ENCODE data around the gene HPS5. TPM values are rescaled to one million over a fixed set of nuclear protein-coding genes. Genes with fewer than 3 reads are reported as not detected.
"Not testable (repeated sequence)": the region's sequence is repeated elsewhere in the genome, so short reads cannot be mapped to it uniquely, and the experiment has no call there.

Gene HPS5
- total RNA-seq, 1 experiment from 2014 or later: 240 TPM

DNA sequence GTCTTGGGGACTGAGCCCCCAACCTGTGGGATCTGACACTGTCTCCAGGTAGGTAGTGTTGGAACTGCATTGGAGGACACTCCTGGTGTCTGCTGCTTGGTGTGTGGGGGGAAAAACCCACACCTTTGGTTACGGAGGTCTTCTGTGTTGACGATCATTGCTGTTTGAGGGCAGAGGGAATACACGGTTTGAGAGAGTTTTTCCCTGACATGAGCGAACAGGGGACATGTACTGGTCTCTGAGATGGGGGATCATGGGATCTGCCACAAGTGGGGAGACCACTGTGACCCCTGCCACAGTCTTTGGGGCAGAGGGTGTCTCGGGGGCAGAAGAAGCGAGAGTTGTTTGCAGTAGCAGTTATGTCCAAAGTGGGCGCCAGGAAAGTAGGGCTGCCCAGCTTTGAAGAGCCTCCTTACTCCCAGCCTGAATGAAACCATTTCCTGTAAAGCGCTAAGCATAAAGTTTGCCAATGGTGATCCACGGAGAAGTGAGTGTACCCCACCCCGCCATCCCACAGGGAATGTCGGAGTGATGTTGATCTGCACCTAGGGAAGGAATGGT, 68.1 kb downstream of the HPS5 start:
- DNase-seq (ENCODE audit: low read depth, low spot score): no peak
- in situ Hi-C loops (cut with HindIII; ENCODE audit: low pct_unique_long_range_greater_than_20kb, low sequenced_read_pairs): no loop called here

DNA sequence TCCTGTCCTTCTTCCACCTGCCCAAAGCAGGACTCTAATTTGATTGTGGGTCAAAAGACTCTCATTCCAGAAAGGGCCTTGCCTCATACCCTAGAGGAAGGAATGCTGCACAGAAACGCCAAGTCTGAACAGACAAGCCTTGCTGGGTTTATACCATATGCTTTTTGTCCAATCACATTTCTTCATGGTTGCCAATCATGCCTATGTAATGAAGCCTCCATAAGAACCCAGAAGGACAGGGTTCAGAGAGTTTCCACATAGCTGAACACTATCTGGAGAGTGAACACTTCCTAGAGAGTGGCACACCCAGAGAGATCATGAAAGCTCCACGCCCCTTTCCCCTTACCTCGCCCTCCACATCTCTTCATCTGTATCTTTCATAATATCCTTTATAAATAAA, 68.7 kb downstream of the HPS5 start:
- in situ Hi-C loops (cut with HindIII; ENCODE audit: low pct_unique_long_range_greater_than_20kb, low sequenced_read_pairs): no loop called here

DNA sequence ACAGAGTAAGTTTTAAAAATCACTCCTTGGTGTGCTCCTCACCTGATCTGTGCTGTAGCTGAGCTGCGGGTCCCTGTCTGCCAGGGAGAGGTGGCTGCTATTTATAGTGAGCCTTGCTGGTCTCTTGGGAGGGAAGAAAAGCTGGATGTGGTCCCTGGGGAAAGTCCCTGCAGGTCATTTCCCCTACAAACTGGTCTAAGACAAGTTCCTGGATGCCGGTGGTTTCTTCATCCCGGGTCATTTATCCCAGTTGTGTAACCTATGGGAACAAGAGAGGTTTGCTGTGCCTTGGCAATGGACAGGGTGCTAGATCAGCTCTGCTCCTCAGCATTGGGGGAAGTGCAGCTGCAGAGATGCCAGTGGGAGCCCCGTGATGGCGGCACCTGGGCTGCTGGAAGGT, 73.4 kb downstream of the HPS5 start, which contains the start of gene SAA2:
Gene SAA2 (minus strand): TSS at position 108 of the 400 bp plus-strand sequence. CDS start 657 bp downstream, outside the sequence.
- DNase-seq (ENCODE audit: low read depth, low spot score): no peak
- in situ Hi-C loops (cut with HindIII; ENCODE audit: low pct_unique_long_range_greater_than_20kb, low sequenced_read_pairs): no loop called here

More for the DNA sequence above, 68.7 kb downstream of the HPS5 start:
- no peak for DNase-seq (ENCODE audit: low read depth, low spot score)

DNA sequence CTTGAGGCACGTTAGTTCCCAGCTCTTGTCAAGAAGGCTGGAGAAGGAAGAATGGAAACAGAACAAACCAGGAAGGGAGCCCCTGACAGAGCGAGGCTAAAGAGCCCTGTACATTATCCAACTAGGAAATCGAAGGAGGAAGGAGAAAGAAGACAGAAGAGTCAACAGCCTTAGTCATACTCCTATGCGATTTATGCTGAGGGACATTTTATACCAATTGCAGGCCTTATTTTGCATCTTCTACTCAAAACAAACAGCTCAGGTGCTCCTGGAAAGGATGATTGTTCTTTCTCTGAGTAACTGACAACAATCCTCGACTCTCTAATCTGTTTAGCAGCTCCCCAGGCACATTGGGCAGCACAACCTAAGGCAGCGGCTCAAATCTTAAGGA, 74.8 kb downstream of the HPS5 start:
- DNase-seq (ENCODE audit: low read depth, low spot score); in situ Hi-C loops (cut with HindIII; ENCODE audit: low pct_unique_long_range_greater_than_20kb, low sequenced_read_pairs): not testable (repeated sequence)

DNA sequence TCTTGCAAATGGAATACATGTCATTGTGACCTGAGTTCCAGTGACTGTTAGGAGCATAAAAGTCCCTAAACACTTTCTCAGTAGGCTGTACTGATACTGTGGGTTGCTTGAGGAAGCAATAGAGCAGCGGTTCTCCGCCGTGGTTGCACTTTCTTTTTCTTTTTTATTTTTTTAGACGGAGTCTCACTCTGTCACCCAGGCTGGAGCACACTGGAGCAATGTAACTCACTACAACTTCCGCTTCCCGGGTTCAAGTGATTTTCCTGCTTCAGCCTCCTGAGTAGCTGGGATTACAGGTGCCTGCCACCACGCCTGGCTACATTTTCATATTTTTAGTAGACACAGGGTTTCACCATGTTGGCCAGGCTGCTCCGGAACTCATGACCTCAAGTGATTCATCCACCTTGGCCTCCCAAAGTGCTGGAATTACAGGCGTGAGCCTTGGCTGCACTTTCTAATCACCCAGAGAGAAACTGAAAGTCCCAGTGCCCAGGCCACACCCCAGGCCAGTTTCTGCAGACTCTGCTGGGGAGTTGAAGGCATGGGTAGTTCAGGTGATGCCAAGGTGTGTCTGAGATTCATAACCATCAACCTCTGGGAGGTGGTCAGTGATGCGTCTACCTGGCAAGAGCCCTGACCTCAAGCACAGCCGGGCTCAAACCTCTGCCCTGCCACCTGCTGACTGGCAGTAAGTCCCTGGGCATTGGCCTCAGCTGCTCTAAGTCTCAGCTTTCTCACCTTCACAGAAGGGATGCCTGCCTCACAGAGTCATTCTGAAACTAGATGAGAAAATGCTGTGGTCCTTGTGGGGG, 75.4 kb downstream of the HPS5 start:
- in situ Hi-C loops (cut with HindIII; ENCODE audit: low pct_unique_long_range_greater_than_20kb, low sequenced_read_pairs); DNase-seq (ENCODE audit: low read depth, low spot score): not testable (repeated sequence)

DNA sequence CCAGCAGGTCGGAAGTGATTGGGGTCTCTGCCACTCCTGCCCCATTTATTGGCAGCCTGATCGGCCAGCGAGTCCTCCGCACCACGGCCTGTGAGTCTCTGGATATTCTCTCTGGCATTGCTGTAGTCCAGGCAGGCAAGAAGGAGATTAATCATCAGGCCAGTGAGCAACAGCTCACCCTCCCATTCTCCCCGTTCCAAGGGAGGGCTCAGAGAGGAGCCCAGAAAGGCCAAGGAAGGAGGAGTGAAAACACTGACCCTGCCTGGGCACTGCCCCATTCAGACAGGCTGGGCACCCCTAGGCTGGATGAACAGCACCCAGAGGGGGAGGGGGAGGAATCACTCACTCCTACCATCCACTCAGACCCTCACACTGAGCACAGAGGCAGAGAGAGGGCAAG, 76.5 kb downstream of the HPS5 start:
- in situ Hi-C loops (cut with HindIII; ENCODE audit: low pct_unique_long_range_greater_than_20kb, low sequenced_read_pairs): no loop called here

DNA sequence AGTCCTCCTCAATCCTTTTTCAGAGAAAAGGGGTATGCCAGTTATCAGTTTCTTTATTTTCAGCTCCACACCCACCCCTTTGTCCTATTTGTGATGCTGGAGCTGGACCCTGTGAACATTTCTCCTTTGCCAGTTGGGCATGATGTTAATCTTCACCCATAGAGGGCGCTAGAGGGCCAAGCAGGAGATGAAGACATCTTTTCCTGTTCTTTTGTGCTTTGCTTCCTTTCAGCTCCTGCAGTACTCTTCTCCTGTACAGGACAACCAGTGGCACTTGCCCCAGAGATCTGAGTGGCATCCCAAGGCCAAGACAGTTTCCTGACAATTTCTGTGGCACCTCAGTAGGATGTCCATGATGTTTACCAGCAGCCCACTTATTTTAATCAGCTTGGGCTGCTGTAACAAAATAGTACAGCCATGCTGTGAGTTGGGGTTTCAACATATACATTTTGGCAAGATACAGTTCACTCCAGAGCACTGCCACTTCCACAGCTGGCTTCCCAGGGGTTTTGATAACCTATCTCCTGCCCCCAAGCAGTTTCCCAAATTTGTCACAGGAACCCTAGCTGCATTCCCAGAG, 78.1 kb downstream of the HPS5 start:
- peak; percentile 84 for DNase-seq (ENCODE audit: low read depth, low spot score)
- in situ Hi-C loops (cut with HindIII; ENCODE audit: low pct_unique_long_range_greater_than_20kb, low sequenced_read_pairs): no loop called here

More for the DNA sequence above, 76.5 kb downstream of the HPS5 start:
- DNase-seq (ENCODE audit: low read depth, low spot score): no peak

DNA sequence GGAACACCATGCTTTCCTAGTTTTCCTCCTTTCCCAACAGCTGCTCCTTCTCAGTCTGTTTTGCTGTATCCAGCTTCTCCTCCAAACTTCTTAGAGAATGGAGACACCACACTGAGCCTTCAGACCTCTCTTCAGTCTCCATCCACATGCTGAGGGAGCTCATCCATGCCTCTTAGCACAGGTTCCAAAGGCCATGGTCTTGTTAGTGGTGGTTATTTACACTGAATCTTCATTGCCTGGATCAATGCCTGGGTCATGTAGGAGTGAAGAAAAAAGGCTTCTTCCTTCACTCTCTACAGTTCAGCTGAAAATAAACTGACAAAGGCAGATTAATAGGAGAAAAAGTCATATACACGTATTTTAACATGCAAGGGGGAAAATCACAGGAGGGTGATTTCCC, 82.3 kb downstream of the HPS5 start:
- in situ Hi-C loops (cut with HindIII; ENCODE audit: low pct_unique_long_range_greater_than_20kb, low sequenced_read_pairs): no loop called here
- DNase-seq (ENCODE audit: low read depth, low spot score): no peak

DNA sequence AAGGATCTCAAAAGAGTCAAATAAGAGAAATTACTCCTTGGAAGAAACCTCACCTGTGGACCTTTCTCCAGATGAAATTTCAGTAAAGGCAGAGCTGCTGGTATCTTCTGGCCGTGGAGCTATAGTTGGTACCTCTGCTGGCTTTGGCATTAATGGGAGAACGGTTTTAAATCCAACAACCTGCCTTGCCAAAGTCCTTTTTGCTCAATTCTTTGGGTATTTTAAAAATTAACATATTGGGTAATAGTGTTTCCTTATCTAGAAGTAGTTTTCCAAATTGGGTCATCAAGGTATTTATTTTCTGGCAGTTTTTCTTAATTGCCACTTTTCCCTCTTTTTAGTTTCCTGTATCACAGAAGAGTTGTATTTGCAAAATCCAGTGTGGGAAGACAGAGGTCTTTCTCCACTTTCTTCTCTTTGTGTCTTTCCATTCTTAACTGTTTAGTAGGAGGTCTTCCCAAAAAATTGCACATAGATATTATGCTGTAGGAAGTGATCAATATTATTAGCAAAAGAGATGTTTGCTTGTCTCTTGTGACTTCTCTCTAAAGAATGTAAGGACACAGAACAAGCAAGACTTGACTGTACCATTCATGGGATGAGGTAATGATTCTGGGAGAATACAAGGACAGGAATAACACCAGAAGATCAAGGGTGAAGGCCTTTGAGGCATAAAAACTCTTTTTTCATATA, 85.1 kb downstream of the HPS5 start, which contains the start of gene SAA4:
Gene SAA4 (minus strand): TSS at position 139 of the 693 bp plus-strand sequence. CDS start 876 bp downstream, outside the sequence.
- DNase-seq (ENCODE audit: low read depth, low spot score): no peak
- in situ Hi-C loops (cut with HindIII; ENCODE audit: low pct_unique_long_range_greater_than_20kb, low sequenced_read_pairs): no loop called here

DNA sequence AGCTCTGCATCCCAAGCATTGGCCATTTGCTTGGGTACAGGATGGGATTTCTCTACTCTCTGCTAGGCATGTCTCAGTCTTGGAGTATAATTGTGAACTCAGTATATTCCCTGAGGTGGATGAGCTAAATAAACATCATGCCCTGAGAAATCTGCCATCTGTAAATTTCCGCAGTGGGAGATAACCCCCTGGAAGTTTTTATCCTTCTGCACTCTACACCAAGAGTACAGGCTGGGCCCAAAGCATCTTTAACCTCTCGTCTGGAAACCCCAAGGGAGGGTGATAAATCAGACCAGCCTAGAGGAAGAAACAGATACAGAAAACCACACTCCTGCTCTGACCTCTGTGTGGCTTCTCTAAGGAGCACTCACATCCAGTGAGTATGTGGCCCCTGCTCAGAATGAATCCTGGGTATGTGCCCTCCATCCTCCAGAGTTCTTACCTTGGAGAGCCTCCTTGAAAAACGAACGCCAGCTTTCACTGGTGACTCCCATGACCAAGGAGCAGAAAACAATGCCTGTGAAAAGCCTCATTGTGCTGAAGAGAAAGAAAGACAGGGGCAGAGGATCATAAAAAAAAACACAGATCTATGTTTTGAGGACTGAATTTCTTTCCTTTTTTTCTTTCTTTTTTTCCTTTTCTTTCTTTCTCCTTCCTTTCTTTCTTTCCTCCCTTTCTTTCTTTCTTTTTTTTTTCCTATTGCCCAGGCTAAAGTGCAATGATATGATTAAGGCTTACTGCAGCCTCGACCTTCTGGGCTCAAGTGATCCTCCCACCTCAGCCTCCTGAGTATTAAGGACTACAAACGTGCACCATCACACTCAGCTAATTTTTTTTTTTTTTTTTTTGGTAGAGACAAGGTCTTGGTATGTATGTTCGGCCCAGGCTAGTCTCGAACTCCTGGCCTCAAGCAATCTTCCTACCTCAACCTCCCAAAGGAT, 86.3 kb downstream of the HPS5 start:
- DNase-seq (ENCODE audit: low read depth, low spot score): peak; percentile 34
- in situ Hi-C loops (cut with HindIII; ENCODE audit: low pct_unique_long_range_greater_than_20kb, low sequenced_read_pairs): no loop called here

DNA sequence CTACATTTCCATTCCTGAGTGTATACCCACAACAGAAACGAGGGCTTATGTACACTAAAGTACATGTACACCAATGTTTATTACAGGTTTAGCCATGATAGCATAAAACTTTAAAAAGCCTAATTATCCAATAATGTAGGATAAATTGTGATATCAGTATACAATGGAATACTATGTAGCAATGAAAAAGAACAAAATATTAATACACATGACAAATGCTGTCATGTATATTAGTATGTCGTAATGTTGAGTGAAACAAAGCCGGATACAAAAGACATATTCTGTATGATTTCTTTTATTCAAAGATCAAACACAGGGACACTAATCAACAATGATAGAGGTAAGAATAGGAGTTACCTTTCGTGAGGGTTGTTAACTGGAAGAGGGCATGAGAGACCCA, 88.0 kb downstream of the HPS5 start:
- DNase-seq (ENCODE audit: low read depth, low spot score): no peak
- in situ Hi-C loops (cut with HindIII; ENCODE audit: low pct_unique_long_range_greater_than_20kb, low sequenced_read_pairs): no loop called here

DNA sequence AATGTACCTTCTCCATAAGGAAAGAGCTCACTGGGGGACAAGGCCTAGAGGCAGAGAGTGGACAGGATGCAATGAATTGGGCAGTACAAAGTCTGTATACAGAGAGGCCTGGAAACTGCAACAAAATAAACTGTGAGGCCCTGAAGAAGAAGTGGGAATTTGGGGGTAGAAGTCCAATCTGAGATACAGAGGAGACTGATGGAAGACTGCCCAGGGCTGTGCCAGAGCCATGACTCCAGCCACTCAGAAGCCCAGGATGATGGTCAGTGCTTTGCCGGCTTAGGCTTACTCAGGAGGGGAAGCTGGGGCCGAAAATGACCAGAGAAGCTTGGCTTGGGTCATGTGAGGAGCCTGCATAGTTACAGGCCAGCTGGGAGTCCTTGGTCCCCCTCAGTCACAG, 91.1 kb downstream of the HPS5 start:
- in situ Hi-C loops (cut with HindIII; ENCODE audit: low pct_unique_long_range_greater_than_20kb, low sequenced_read_pairs): no loop called here
- no peak for DNase-seq (ENCODE audit: low read depth, low spot score)

DNA sequence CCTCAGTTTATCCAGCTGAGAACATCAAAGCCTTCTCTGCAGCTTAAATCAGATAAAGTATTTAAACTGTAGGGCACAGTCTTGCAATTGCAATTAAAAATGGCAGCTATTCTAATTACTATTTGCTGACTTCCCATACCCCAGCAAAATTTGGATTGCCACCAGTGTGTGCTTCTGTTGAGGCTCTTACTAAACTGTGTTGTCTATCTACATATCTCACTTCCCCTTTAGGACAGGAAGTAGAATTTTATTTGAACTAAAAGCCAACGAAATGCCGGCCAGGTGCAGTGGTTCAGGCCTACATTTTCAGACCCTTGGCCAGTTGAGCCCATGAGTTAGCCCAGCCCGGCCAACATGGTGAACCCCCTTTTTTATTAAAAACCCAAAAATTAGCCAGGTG, 92.4 kb downstream of the HPS5 start:
- DNase-seq (ENCODE audit: low read depth, low spot score): no peak
- in situ Hi-C loops (cut with HindIII; ENCODE audit: low pct_unique_long_range_greater_than_20kb, low sequenced_read_pairs): no loop called here

Small RNAs within 50 kb of the gene (small RNA-seq; reads per million reads assigned to genes)
- 0 to 0.05 reads per million in 2 experiments for gene RNA5SP333
- 0 reads per million in 2 experiments for gene RNA5SP334

Other genes with a start within 250 kb of the HPS5 start
- gene SAAL1, start 216.1 kb downstream of the HPS5 start, total RNA-seq (2014; rRNA removed; shearing (Covaris generic)): 36.1 and 37.3 TPM in 2 replicates
- 0.11 and 0.21 TPM in 2 replicates for gene MRGPRX3, start 189.6 kb downstream of the HPS5 start, total RNA-seq (2014; rRNA removed; shearing (Covaris generic))
- gene MRGPRX4, start 149.3 kb downstream of the HPS5 start, total RNA-seq (2014; rRNA removed; shearing (Covaris generic)): 0.16 and 0.29 TPM in 2 replicates
- not detected in 2 replicates for gene SAA4, start 85.3 kb downstream of the HPS5 start, total RNA-seq (2014; rRNA removed; shearing (Covaris generic))
- not detected in 2 replicates for gene SAA2, start 73.5 kb downstream of the HPS5 start, total RNA-seq (2014; rRNA removed; shearing (Covaris generic))
- 0.40 TPM in 1 of 2 replicates, not detected in the other for gene SAA1, start 55.9 kb downstream of the HPS5 start, total RNA-seq (2014; rRNA removed; shearing (Covaris generic))
- 129 and 153 TPM in 2 replicates for gene GTF2H1, start 427 bp upstream of the HPS5 start, total RNA-seq (2014; rRNA removed; shearing (Covaris generic))
- 1,308 and 1,481 TPM in 2 replicates for gene LDHA, start 72.4 kb upstream of the HPS5 start, total RNA-seq (2014; rRNA removed; shearing (Covaris generic))
- not detected in 2 replicates for gene LDHC, start 90.2 kb upstream of the HPS5 start, total RNA-seq (2014; rRNA removed; shearing (Covaris generic))
- gene LDHAL6A, start 133.7 kb upstream of the HPS5 start, total RNA-seq (2014; rRNA removed; shearing (Covaris generic)): not detected in 2 replicates
- 139 and 161 TPM in 2 replicates for gene TSG101, start 204.8 kb upstream of the HPS5 start, total RNA-seq (2014; rRNA removed; shearing (Covaris generic))

All from SK-MEL-5 (cell line).